Stimulated activated CD4-positive, alpha-beta T cell treated with anti-CD3 and anti-CD28 coated beads, Interleukin-1b, Interleukin-23, amount 100 ng/mL, for 4 hours (primary cell): ENCODE data around the gene ATAD2B.

Source experiments
- DNase-seq, 2 donors: peaks; one replicate each; pipeline ENCODE4 v3.0.0-alpha.2; 2020; ENCODE audit warnings: low read depth in 2 of 2

Gene ATAD2B

DNA sequence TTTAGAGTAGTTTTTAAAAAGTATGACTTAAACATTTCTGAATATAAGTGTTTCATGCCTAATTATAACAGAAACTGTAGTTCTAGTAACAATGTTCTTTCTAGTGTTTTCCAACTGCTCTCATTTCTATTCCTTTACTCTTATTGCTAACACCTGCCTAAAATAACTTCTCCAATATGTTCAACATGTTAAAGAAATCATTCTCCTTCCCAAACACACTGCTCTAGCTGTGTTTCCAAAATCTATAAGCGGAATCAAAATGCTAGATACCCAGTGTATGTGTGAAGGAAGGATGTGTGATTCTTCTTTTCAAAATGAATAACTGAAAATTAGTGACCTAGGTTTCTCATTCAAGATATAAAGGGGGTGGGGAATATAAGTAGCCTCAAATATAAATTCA lies 89.1 kb downstream of the ATAD2B start:
- DNase-seq, result no peak

DNA sequence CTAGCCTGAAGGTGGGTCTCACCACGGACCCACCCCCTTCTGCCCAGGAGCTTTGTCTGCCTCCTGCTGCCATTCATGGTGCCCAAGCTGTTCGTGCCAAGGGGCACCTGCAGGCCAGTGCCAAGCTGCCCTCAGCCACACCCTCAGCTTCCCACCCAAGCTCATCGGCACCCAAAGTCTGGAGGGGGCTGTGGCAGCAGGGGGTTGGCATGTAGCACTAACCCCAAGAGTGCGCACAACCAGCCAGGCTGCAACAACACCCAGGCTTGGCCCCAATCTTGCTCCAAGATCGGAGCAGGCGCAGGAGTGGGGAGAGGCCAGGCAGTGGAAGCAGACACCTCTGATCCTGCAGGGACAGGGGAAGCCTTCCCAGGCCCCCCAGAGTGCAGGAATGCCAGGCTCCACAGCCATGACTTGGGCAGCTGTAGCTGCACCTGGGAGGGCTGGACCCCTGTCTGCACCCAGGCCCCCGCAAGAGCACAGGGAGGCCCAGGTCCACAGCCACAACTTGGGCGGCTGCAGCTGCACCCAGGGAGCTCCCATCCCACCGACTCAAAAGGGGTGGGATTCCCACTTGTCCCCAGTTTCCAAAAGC lies 89.9 kb downstream of the ATAD2B start:
- no peak for DNase-seq

DNA sequence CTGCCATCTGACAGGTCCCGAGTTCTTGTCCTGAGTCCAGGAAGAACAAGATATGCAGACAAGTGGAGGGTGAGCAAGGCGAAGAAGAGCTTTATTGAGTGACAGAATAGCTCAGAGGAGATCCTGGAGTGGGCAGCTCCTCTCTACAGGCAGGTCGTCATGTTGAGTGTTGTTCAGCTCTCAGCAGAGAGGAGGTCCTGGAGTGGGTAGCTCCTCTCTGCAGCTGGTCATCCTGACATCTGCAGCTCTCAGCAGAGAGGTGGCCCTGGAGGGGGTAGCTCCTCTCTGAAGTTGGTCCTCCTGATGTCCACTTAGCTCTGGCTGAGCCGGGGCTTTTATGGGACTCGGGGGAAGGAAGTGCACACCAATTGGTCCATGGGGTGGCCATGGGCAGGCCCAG lies 90.4 kb downstream of the ATAD2B start:
- DNase-seq, result no peak

DNA sequence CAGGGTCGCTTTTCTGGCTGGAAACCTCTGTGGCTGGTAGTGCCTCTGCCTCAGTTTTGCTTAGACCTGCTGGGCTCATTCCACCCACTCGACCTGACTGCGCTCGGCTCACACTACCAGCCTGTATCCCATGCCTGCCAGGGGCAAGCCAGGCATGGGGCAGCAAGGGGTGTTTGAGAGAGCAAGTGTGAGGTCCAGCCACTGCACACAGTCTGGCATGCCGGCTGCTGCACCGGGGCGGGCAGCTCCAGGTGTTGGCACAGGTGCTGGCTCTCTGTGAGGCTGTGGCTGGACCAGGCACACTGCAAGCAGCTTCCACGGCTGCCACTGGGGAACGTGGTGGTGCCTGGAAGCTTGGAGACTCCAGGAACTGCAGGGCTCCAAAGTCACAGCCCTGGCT lies 90.9 kb downstream of the ATAD2B start:
- DNase-seq, result no peak

DNA sequence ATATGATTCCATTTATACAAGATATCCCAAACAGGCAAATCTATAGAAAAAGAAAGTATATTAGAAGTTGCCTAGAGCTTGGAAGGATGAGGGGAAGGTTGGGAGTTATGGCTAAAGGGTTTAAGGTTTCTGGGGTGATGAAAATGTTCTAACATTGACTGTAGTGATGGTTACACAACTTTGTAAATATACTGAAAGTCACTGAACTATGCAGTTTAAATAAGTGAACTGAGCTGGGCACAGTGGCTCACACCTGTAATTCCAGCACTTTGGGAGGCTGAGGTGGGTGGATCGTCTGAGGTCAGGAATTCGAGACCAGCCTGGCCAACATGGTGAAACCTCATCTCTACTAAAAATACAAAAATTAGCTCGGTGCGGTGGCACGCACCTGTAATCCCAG lies 91.5 kb downstream of the ATAD2B start:
- DNase-seq, result no peak

DNA sequence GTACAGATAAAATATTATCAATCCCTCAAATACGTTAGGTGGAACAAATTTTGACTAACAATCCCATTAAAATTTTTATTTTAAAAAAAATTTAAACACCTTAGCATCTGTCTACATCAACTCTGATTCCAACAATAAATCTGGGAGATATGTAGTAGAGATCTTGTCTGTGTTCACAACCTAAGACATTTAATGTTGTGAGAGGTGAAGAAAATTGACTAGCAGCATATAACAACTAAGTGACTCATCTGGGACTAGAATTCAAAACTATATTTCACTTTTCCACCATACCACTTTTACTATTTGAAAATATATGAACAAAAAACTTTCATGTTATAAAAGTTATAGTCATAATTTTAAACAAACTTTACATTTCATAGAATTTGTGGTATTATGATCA lies 97.9 kb downstream of the ATAD2B start:
- no peak for DNase-seq

DNA sequence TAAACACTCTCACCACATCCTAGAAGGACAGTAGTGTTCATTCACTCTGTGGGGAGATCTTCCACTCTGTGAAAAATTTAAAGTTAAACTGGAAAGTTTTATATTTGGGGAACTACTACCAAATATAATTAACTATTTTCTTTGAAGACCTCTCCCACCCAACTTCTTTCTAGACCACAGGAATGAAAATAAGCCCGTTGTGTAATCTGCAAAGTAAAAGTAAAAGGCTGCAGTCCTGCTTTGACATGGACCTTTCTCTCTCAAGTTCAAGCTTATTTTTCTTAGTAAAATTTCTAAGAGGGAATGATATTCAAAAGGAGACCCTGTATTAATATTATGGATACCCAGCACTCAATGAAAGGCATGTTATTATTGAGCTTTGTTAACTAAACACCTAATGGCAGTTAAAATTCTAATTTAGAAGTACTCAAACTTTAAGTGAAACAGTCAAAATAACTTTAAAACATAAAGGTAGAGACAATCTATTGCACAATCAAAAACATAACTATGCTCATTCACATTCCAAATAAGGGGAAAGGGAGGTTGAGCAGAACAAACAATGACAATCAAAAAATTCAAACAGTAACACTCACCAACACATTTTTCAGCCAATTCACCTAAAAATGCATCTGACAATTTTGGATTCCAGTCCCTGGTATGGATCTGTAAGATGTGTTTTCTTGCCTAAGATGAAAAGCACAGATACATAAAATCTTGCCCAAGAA lies 98.5 kb downstream of the ATAD2B start:
- no peak for DNase-seq

DNA sequence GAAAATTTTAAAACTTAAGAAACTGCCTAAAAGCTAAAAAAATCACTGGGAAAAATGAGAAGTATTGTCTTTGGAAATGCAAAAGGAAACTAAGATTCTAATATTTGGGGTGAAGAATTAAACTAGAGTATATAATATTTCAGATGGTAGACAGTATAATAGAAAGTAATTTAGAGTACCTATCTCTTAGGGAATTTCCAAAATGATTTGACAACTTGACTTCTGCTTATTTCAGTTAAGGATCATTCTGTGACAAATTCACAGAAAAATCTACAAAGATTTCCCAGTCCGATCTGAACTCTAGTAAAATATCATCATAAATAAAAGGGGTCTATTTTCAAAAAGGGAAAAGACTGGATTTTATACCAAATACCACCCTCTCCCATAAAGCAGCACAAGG lies 99.6 kb downstream of the ATAD2B start:
- DNase-seq, result no peak

DNA sequence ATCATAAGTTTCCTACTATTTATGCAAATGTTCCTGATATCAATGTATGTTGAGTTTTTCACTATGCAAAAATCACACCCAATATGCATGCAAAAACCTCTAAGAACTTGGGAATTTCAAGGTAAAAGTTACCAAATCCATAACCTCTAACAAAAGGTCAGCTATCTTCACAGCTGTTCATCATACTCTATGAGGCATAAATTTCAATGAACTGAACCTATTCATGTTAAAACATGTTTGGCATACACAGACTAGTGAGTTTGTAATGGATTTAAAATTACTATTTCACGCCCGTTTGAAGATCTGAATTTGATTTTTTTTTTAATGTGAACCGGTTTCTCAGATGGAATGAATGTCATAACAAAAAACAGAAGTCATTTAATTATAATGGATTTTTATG lies 100.2 kb downstream of the ATAD2B start:
- DNase-seq, result no peak

DNA sequence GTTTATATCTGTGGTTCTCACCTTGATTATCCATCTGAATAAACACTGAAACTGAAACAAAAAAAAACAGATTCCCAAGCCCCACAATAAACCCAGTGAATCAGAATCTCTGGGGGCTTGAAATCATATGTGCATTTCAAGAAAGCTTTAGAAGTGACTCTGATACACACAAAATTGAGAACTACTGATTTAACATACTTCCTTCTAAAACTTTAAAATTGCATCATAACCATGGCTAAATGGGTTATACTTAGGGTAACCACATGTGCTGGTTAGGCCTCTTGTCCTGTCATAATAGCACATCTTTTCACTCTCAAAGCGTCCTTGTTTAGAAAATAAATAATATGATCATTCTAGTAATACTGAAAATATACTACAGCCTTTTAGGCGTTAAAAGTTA lies 100.9 kb downstream of the ATAD2B start:
- DNase-seq, result no peak

DNA sequence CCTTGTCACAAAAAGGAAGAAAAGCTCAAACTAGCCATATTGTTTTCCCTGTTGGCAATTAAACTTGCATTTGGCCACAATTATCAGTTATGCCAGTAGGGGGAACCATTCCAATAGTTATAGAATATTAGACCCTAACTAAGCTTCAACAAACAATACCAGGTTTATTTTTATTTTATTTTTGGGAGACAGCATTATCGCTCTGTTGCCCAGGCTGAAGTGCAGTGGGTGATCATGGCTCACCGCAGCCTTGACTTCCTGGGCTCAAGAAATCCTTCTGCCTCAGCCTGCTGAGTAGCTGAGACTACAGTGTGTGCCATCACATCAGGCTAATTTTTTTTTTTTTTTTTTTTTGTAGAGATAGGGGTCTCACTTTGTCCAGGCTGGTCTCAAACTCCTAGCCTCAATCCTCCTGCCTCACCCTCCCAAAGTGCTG lies 102.1 kb downstream of the ATAD2B start:
- DNase-seq, result peak in 1 of 2 donors; percentile 22

DNA sequence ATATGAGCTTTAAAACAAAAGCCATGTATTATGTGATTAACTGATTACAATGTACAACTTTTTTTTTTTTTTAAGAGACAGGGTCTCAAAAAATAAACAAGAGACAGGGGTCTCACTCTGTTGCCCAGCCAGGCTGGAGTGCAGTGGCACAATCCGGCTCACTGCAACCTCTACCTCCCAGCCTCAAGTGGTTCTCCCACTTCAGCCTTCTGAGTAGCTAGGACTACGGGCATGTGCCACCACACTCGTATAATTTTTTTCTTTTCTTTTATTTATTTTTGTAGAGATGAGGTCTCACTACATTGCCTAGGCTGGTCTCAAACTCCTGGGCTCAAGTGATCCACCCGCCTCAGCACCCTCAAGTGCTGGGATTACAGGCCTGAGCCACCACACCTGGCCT lies 103.1 kb downstream of the ATAD2B start:
- no peak for DNase-seq

DNA sequence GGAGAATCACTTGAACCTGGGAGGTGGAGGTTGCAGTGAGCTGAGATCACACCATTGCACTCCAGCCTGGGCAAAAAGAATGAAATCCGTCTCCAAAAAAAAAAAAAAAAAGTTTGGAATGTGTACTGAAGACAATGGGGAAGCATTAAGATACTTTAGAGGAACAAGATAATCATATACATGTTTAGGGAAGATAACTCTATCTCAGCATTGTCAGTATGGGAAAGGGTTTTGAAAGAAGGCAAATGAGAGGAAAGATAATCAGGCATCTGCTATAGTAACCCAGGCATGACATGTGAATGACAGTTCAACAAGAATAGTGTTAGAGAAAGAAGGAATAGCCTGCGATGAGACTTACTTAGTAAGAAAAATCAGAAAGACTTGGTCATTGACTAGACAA lies 112.0 kb downstream of the ATAD2B start:
- no peak for DNase-seq

DNA sequence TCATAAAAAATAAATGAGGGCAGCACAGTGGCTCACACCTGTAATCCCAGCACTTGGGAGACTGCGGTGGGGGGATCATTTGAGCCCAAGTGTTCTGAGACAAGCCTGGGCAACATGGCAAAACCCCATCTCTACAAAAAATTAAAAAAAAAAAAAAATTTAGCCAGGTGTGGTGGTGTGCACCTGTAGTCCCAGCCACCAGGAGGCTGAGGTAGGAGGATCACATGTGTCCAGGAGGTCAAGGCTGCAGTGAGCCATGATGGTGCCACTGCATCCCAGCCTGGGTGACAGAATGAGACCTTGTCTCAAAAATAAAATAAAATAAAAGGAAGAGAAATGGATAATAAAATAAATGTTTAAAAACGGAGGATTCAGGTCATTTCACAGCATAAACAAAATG lies 113.5 kb downstream of the ATAD2B start:
- no peak for DNase-seq

DNA sequence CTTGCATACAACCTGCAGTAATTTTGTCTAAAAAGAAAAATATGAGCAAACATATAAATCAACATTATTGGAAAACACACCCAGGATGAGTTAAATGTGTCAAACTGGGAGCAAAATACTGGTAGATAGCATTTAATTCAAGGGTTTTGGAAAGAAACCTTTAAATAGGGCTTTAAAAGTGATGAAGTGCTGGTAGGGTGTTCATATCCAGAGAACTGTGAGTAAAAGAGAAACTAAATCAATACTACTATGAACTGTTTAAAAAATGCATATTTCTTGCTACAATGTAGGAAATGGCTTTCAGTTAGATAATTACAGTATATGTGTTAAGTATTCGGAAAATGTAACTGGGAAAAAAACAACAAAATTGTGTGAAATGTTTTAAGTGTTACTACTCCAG lies 117.8 kb downstream of the ATAD2B start:
- no peak for DNase-seq

DNA sequence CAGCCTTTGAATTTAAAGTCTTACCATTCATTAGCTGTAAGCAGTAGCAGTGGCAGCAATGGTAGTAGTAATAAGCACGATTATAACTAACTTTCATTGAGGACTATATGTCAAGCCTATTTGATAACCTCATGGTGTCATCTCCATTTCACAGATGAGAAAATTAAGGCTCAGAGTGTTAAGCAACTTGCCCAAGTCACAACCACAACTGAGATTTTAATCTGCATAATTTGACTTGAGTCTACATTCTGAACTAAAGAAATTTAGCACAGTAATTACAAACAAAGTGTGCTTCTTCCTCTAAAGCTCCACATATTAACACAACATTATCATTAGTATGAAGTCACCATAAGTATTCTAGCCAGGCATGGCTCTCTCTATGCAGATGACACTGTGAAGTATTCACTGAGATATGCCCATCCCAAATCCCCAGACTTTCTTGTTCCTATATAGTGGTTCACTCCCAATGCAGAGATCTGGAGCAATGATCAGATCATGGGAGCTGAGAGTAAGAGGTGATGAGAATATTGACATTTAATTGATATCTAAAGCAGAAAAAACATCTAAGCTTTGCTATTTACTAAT lies 120.2 kb downstream of the ATAD2B start:
- no peak for DNase-seq

DNA sequence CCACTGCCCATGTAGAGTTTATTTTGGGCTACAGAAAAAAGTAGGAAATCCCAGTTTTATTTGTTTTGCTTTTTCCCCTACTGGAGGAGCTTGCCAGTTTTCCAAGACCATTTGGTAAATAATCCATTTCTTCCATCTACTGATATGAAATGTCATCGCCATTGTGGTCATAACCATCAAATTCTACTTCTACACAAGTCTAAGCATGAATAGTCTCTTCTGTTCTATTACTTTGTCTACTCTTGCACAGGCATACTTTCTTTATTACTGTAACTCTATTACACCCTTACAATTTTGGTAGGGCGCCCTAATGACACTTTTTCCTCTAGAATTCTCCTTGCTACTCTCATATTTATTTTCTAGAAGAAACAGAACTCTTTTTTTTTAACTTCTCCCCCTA lies 120.7 kb downstream of the ATAD2B start:
- DNase-seq, result no peak

DNA sequence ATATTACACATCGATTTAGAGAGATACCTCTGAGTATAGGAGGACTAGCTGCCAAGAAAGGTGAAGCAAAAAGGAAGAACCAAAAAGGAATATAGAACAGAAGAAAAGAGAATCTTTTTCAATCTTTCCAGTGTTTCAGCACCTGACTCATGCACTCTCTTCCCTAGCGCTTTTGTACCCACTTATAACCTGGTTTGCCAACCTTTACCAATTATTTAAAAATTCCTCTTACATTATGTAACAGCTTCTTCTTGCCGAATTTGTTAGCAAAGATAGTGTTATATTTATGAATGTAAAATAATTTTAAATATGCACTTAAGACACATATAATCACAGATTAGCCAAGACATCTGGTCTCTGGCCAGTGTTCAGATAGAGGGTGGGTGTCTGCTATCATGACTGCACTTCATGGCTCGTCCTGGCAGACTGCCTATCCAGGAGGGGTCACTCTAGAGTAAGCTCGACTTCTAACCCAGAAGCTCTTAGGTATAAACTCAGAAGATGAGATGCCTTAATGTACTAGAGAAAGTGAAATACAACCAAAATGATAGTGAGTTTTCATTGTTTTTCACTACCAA lies 122.9 kb downstream of the ATAD2B start:
- no peak for DNase-seq

DNA sequence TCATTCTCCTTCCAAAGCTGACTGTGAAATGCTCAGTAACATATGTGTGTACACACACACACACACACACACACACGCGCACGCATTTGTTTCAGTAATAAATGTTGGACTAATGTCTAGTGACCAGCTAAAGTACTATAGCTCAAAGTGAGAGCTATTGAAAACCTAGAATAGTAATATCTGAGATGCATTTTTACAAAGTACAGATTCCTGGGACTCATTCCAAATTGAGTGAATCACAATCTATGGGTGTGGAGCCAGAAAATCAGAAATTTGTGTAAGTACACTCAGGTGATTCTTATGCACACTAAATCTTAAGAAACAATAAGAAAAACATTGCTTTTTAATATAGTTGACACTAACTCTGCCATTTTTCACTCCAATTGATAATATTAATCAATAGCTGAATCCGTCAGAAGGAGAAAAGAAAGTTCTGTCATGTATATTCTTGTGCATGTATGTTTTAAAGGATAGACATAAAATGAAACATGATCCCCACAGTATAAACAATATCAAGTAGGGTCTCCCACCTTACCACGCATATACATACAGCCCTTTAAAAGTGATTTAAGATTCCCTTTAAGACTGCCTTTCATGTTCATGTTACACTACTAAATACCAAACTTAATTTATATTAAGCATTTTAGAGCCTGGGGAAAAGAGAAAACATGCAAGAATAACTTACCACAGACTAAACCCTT lies 123.5 kb downstream of the ATAD2B start:
- DNase-seq, result no peak

DNA sequence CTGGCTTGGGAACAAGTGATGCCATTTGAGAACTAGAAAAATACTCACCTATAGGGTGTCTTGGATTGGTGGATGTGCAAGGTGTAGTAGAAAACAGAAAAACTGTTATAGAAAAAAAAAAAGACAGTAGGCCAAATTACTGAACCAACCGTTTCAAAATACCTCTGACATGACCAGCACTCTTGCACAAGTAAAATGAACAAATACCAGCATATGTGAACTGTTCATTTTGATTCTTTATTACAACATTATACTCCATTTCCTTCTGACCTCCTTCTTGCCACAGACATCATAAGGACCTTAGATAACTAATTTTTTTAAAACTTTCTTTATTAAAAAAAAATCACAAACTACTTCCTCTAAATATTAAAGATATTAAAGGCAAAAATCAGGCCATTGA lies 125.5 kb downstream of the ATAD2B start:
- no peak for DNase-seq

DNA sequence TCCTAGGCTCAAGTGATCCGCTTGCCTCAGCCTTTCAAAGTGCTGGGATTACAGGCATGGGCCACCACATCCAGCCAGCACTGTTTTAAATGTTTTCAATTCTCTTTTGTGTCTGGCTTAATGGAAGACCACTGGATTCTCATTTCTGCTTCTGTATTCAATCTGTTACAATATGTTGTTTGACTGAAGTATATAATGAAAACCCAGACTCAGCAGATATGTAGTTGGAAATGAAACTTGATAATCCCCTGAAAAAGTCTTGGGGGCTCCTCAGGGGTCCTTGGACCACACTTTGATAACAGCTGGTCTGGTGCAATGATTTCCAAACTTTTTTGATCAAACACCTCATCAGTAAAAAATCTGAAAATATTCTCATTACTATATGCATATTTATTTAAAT lies 132.7 kb downstream of the ATAD2B start:
- no peak for DNase-seq

DNA sequence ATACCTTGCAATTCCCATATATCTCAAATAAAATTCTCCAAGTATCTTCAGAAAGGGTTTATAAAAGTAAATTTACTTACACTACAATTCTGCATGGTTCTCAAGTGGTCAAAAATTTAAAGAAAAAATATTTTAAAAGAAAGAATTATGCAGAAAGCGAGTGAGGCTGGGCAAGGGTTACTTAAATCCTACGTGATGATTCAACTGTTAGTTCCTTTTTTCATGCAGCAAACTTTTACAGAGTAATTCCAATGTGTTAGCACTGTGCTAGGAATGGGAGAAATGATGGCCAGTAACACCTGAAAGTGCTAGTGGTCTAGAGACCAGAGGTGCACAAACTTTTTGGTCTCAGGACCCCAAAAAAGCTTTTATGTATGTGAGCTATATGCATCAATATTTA lies 133.4 kb downstream of the ATAD2B start:
- no peak for DNase-seq

DNA sequence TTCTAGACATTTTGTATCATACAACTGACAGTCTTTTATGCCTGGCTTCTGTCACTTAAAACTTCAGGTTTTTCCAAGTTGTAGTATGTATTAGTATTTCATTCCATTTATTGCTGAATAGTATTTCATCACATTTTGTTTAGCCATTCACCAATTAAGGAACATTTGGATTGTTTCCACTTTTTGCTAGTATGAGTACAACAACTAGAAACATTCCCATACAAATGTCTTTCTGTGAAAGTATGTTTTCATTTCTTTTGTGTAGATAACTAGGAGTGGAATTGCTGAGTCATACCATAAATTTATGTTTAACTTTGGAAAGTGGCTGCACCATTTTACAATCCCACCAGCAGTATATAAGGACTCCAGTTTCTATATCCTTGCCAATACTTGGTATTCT lies 135.9 kb downstream of the ATAD2B start:
- DNase-seq, result no peak
